Transverse colon (tissue), 4 donors: Measurements from ENCODE around the gene STARD10. TPM values are rescaled to one million over a fixed set of nuclear protein-coding genes. Genes with fewer than 3 reads are reported as not detected.

ENCODE experiments used
- DNase-seq: peaks from one replicate; pipeline ENCODE4 v3.0.0-alpha.2; 2019
- H3K27ac ChIP-seq, 4 donors: fragments of 200-600 bp; sonication (generic); 2 replicates each; pipeline ENCODE4 v1.5.1; 2016 to 2018; ENCODE audit warnings: inconsistent platforms in 4 of 4
- H3K27me3 ChIP-seq: fragments of 200-600 bp; sonication (generic); 2 replicates; pipeline ENCODE4 v1.5.1; 2017; ENCODE audit warnings: inconsistent platforms
- H3K36me3 ChIP-seq, 4 donors: fragments of 200-600 bp; sonication (generic); 2 replicates each; pipeline ENCODE4 v1.5.1; 2017 to 2019; ENCODE audit warnings: inconsistent platforms in 4 of 4
- H3K4me1 ChIP-seq, 4 donors: fragments of 200-600 bp; sonication (generic); 2 replicates each; pipeline ENCODE4 v1.5.1; 2017 to 2020; ENCODE audit warnings: inconsistent platforms in 4 of 4
- H3K4me3 ChIP-seq, 4 donors: fragments of 200-600 bp; sonication (generic); 1 replicate in 1 of 4; 2 replicates in 3 of 4; pipeline versions ENCODE4 v1.5.1 to v1.6.1; 2017 to 2019; ENCODE audit warnings: inconsistent platforms in 4 of 4
- H3K9me3 ChIP-seq, 2 donors: fragments of 200-600 bp; sonication (generic); 2 replicates each; pipeline ENCODE4 v1.5.1; 2017 to 2019; ENCODE audit warnings: inconsistent platforms in 2 of 2
- CTCF ChIP-seq, 5 experiments: fragments of 200-600 bp in 3 of 5; fragments of 450-650 bp in 2 of 5; sonication (generic) in 3 of 5; IDR thresholded peaks; 1 replicate in 2 of 5; 2 replicates in 3 of 5; pipeline ENCODE4 v1.5.1; 2016 to 2017; ENCODE audit warnings: antibody characterized with exemption in 5 of 5, inconsistent platforms in 3 of 5, mild to moderate bottlenecking in 2 of 5, moderate library complexity in 1 of 5
- EP300 ChIP-seq: sonication (generic); formaldehyde crosslinking; IDR thresholded peaks from one replicate; pipeline ENCODE4 v1.6.1; 2017; ENCODE audit warnings: antibody characterized with exemption, low read depth
- POLR2A ChIP-seq: fragments of 450-650 bp; IDR thresholded peaks from one replicate; pipeline ENCODE4 v1.6.1; 2016; ENCODE audit warnings: antibody characterized with exemption, mild to moderate bottlenecking, moderate library complexity
- POLR2AphosphoS5 ChIP-seq, 3 donors: sonication (generic); formaldehyde crosslinking; IDR thresholded peaks; one replicate each; pipeline ENCODE4 v1.6.1; 2016; ENCODE audit warnings: antibody characterized with exemption in 3 of 3
- WGBS, 2 donors: methylation state at CpG; one replicate each; pipeline ENCODE4 v1.1.5; 2018; ENCODE audit warnings: low coverage in 1 of 2; 5-methylcytosine and 5-hydroxymethylcytosine counted together
- in situ Hi-C, 4 donors: fragments of 200-750 bp; cut with MboI; loops; one replicate each; pipeline versions ENCODE4 v1.15.0 to v1.15.1; 2017; ENCODE audit warnings: low sequenced_read_pairs in 3 of 4, low pct_ligation_motif_present in 1 of 4, low pct_unique_long_range_greater_than_20kb in 1 of 4
- intact Hi-C: fragments of 100-400 bp; cut with DNase I; formaldehyde crosslinking; loops from one replicate; pipeline ENCODE4 v1.15.1; 2023; ENCODE audit warnings: low total_unique reads
- total RNA-seq, 4 donors: library from RNA; depleted of rRNA; stranded (reverse); fragments of >200 nt; gene quantifications; one replicate each; pipeline ENCODE4 v1.1.0, GENCODE V29; 2016

Gene STARD10
- total RNA-seq, 4 donors from 2014 or later = 82.7 to 714 (median 225) TPM

- in situ Hi-C loops = loop anchor here in 3 of 4 donors (10.0 kb wide), 2 partner anchors 71 to 451 kb away; partner anchors contain the start of gene STARD10 (in 3 of the 3)
- no peak overlapping the region for H3K4me3 ChIP-seq
- intact Hi-C loops = no loop called here
- no peak overlapping the region for H3K27ac ChIP-seq
- no peak for DNase-seq
- TF ChIP-seq CTCF (IDR thresholded peaks at IDR 0.05) (no peak), EP300 (no peak), POLR2AphosphoS5 (IDR thresholded peaks at IDR 0.05) (no peak), POLR2A (no peak)
- 89% methylated on average over 5 of the region's 5 CpGs; no CpG with 5 or more reads in 1 of the 2 donors for WGBS, 2 donors
- H3K36me3 ChIP-seq = no peaks in the 10 kb centered on the region
- H3K27me3 ChIP-seq = no peaks in the 10 kb centered on the region
- H3K4me1 ChIP-seq = peaks cover 23 to 38% (median 33%) of the 10 kb centered on the region in 4 donors
- H3K9me3 ChIP-seq = no peaks in the 10 kb centered on the region
These were observed 69.8 kb downstream of the STARD10 start for GRCh38 chr11:72724021-72724551.

- peak overlapping the region in 1 of 4 donors; percentile 91 for H3K27ac ChIP-seq
- WGBS, 2 donors = 83 to 87% methylated on average over 4 to 9 of the region's 9 CpGs
- H3K4me3 ChIP-seq = no peak overlapping the region
- DNase-seq = no peak
- in situ Hi-C loops = loop anchor here in 3 of 4 donors (10.0 kb wide), 2 partner anchors 71 to 451 kb away; partner anchors contain the start of gene STARD10 (in 3 of the 3)
- no peak for TF ChIP-seq POLR2A
- TF ChIP-seq EP300 = no peak
- no peak for TF ChIP-seq POLR2AphosphoS5 (IDR thresholded peaks at IDR 0.05)
- no peak for TF ChIP-seq CTCF (IDR thresholded peaks at IDR 0.05)
- H3K27me3 ChIP-seq = no peaks in the 10 kb centered on the region
- peaks cover 25 to 44% (median 39%) of the 10 kb centered on the region in 4 donors for H3K4me1 ChIP-seq
- intact Hi-C loops = no loop called here
- no peaks in the 10 kb centered on the region for H3K9me3 ChIP-seq
- no peaks in the 10 kb centered on the region for H3K36me3 ChIP-seq
These were observed 70.3 kb downstream of the STARD10 start for GRCh38 chr11:72723508-72723907.

- peaks cover 25 to 54% (median 39%) of the 10 kb centered on the region in 4 donors for H3K4me1 ChIP-seq
- H3K9me3 ChIP-seq = no peaks in the 10 kb centered on the region
- DNase-seq = peak; percentile 91
- H3K27ac ChIP-seq = peak overlapping the region; percentile 86 to 93 (median 92)
- peak overlapping the region; percentile 45 to 81 (median 57) for H3K4me3 ChIP-seq
- no peaks in the 10 kb centered on the region for H3K36me3 ChIP-seq
- peak; percentile 82 for TF ChIP-seq POLR2A
- TF ChIP-seq CTCF (IDR thresholded peaks at IDR 0.05) = peak in 1 of 5 experiments; percentile 17
- no peak for TF ChIP-seq EP300
- peak; percentile 62 to 76 (median 64) for TF ChIP-seq POLR2AphosphoS5 (IDR thresholded peaks at IDR 0.05)
- intact Hi-C loops = no loop called here
- WGBS, 2 donors = 0% methylated on average over 3 to 10 of the region's 10 CpGs
- H3K27me3 ChIP-seq = no peaks in the 10 kb centered on the region
- in situ Hi-C loops = loop anchor here in 3 of 4 donors (10.0 kb wide), 2 partner anchors 73 to 453 kb away; partner anchors contain the start of gene STARD10 (in 3 of the 3)
These were observed 71.6 kb downstream of the STARD10 start for GRCh38 chr11:72722050-72722748.

GRCh38 chr11:72721689-72722049 is 72.2 kb downstream of the STARD10 start:
- peak; percentile 56 for DNase-seq
- no peaks in the 10 kb centered on the region for H3K9me3 ChIP-seq
- H3K4me3 ChIP-seq = peak overlapping the region; percentile 45 to 81 (median 57)
- peak overlapping the region; percentile 86 to 93 (median 92) for H3K27ac ChIP-seq
- peaks cover 25 to 57% (median 39%) of the 10 kb centered on the region in 4 donors for H3K4me1 ChIP-seq
- H3K27me3 ChIP-seq = no peaks in the 10 kb centered on the region
- no peaks in the 10 kb centered on the region for H3K36me3 ChIP-seq
- intact Hi-C loops = no loop called here
- WGBS, 2 donors = 4% methylated on average over 13 of the region's 13 CpGs; no CpG with 5 or more reads in 1 of the 2 donors
- in situ Hi-C loops = loop anchor here in 3 of 4 donors (10.0 kb wide), 2 partner anchors 73 to 453 kb away; partner anchors contain the start of gene STARD10 (in 3 of the 3)
- TF ChIP-seq EP300 = no peak
- no peak for TF ChIP-seq CTCF (IDR thresholded peaks at IDR 0.05)
- TF ChIP-seq POLR2AphosphoS5 (IDR thresholded peaks at IDR 0.05) = no peak
- no peak for TF ChIP-seq POLR2A
